Measurements from ENCODE around the gene MTFP1. TPM values are rescaled to one million over a fixed set of nuclear protein-coding genes. Genes with fewer than 3 reads are reported as not detected.

MTFP1 gene
- total and polyA plus RNA-seq, 12 donors, result 10.4 to 36.3 (median 14.5) TPM

DNA sequence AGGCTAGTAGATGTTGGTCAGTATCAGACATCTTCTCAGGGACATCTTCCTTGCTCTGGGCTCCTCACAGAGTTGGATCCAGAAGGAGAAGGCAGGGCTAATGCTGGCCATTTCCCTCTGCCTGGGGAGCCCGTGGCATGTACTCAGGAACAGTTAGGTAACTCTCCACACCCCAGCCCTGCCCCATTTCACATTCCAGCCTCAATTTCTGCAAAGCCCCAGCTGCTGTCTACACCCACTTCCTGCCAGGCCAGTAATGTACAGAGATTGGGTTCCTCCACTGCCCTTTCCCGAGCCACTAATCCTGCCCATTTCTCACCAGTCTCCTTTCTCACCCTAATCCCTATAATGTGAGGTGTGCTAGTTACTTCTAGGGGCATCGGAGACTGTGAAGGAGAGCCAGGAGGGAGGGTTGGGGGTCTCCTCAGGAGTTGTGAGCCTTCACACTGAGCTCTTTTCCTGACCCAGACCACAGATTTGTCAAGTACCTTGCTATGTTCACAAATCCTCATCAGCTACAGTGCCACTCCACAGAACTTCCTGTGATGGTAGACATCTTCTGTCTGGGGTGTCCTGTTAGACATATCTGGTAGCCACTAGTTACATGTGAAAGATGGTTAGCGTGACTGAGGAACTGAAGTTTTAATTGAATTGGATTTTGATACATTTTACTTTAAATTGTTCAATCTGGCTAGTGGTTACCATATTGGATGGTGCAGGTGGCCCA, 47.6 kb downstream of the MTFP1 start:
- 67 to 87% (median 73%) methylated on average over 4 of the region's 4 CpGs for WGBS, 4 donors
- H3K9me3 ChIP-seq (replicated peaks in 1 of 3), result no peaks in the 10 kb centered on the region
- intact Hi-C loops (cut with DNase I), result no loop called here
- no peaks in the 10 kb centered on the region for H3K36me3 ChIP-seq (replicated peaks in 1 of 2)
- H3K4me1 ChIP-seq (replicated peaks in 1 of 2), result no peaks in the 10 kb centered on the region
- no peak overlapping the region for H3K27ac ChIP-seq
- no peak overlapping the region for H3K4me3 ChIP-seq
- H3K27me3 ChIP-seq, result no peaks in the 10 kb centered on the region
- no peak for DNase-seq
- TF ChIP-seq, protein P1, sequence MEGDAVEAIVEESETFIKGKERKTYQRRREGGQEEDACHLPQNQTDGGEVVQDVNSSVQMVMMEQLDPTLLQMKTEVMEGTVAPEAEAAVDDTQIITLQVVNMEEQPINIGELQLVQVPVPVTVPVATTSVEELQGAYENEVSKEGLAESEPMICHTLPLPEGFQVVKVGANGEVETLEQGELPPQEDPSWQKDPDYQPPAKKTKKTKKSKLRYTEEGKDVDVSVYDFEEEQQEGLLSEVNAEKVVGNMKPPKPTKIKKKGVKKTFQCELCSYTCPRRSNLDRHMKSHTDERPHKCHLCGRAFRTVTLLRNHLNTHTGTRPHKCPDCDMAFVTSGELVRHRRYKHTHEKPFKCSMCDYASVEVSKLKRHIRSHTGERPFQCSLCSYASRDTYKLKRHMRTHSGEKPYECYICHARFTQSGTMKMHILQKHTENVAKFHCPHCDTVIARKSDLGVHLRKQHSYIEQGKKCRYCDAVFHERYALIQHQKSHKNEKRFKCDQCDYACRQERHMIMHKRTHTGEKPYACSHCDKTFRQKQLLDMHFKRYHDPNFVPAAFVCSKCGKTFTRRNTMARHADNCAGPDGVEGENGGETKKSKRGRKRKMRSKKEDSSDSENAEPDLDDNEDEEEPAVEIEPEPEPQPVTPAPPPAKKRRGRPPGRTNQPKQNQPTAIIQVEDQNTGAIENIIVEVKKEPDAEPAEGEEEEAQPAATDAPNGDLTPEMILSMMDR (IDR thresholded peaks at IDR 0.05), result no peak
- TF ChIP-seq POLR2A (IDR thresholded peaks at IDR 0.05), result no peak

DNA sequence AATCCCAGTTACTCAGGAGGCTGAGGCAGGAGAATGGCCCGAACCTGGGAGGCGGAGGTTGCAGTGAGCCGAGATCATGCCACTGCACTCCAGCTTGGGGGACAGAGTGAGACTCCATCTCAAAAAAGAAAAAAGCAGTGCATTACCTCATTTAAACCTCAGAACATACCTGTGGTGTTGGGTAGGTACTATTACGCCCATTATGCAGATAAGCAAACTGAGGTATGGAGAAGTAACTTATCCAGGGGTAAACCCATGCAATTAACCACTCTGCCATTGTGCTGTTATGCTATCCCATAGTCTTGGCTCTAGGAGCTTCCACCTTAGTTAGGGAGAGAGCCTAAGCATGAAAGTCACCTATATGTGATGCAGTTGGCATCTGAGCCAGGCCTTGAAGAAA, 48.6 kb downstream of the MTFP1 start:
- no peaks in the 10 kb centered on the region for H3K4me1 ChIP-seq (replicated peaks in 1 of 2)
- H3K27ac ChIP-seq, result no peak overlapping the region
- H3K9me3 ChIP-seq (replicated peaks in 1 of 3), result no peaks in the 10 kb centered on the region
- intact Hi-C loops (cut with DNase I), result no loop called here
- no peak for TF ChIP-seq POLR2A (IDR thresholded peaks at IDR 0.05)
- TF ChIP-seq, protein P1 (IDR thresholded peaks at IDR 0.05), result no peak
- no peaks in the 10 kb centered on the region for H3K36me3 ChIP-seq (replicated peaks in 1 of 2)
- no peak overlapping the region for H3K4me3 ChIP-seq
- WGBS, 4 donors, result 81 to 97% (median 87%) methylated on average over 4 of the region's 4 CpGs
- DNase-seq, result no peak
- no peaks in the 10 kb centered on the region for H3K27me3 ChIP-seq

DNA sequence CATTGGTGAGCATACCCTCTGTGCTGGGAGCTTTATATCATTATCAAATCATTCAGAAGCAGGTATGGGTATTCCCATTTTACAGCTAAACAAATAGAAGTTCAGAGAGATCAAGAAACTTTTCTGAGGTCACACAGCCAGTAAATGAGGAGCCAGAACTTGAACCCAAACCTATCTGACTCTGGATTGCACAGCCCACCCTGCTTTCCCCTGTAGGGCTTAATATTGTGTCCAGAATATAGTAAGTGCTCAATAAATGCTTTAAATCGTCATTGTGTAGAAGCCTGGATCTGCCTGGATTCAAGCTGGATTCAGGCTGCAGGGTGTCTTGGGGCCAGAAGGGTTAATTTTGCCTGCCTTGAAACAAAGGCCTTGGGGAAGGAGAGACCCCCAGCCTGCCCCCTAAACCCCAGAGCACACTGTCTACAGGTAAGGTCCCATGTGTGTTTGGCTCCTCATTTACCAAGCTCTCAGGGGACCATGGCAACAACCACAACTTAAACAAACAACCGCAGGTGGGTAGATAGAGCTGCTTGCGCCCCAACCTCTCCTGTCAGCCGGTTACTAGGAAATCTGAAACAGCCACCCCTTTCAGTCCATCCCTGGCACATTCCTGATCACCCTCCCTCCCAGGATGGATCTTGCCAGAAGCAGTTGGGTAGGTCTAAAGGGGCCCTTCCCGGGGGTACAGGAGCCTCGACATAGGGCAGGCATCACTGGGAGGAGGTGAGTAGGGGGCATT, 49.3 kb downstream of the MTFP1 start:
- Histone ChIP-seq H3K9me3 (replicated peaks in 1 of 3) (no peaks in the 10 kb centered on the region), H3K27ac (no peak overlapping the region), H3K4me1 (replicated peaks in 1 of 2) (no peaks in the 10 kb centered on the region), H3K27me3 (no peaks in the 10 kb centered on the region), H3K36me3 (replicated peaks in 1 of 2) (no peaks in the 10 kb centered on the region), H3K4me3 (no peak overlapping the region)
- TF ChIP-seq, protein P1 (IDR thresholded peaks at IDR 0.05), result no peak
- no peak for TF ChIP-seq POLR2A (IDR thresholded peaks at IDR 0.05)
- 56 to 79% (median 69%) methylated on average over 6 of the region's 6 CpGs for whole genome bisulfite sequencing, 4 donors
- intact Hi-C loops (cut with DNase I), result no loop called here
- DNase-seq, result no peak

Small RNAs within 50 kb of the gene (small RNA-seq; reads per million reads assigned to genes)
- gene AC004832.3 (0 reads per million in 2 donors), gene RNU6-564P (0 reads per million in 2 donors)

Other genes with a start within 250 kb of the MTFP1 start
- 1 to 10 TPM in 6 of 9 donors, under 1 TPM in 3; 0.06 to 9.3 (median 1.5) TPM for gene LIF, start 179.0 kb upstream of the MTFP1 start, total RNA-seq
- 1 to 10 TPM in 2 of 3 donors, under 1 TPM in 1; 0.49 to 2.4 (median 1.4) TPM for gene LIF, start 179.0 kb upstream of the MTFP1 start, polyA plus RNA-seq
- gene OSM, start 158.9 kb upstream of the MTFP1 start, total RNA-seq, result 1 to 10 TPM in 6 of 9 donors, under 1 TPM in 2, not detected in 1; 0.85 to 8.1 (median 1.9) TPM
- 1 to 10 TPM in 1 of 3 donors, under 1 TPM in 2; 0.44 to 1.6 (median 0.56) TPM for gene OSM, start 158.9 kb upstream of the MTFP1 start, polyA plus RNA-seq
- 10 to 100 TPM in 6 of 9 donors, 1 to 10 TPM in 3; 5.5 to 20.1 (median 15.0) TPM for gene CASTOR1, start 136.3 kb upstream of the MTFP1 start, total RNA-seq
- gene CASTOR1, start 136.3 kb upstream of the MTFP1 start, polyA plus RNA-seq, result 10 to 100 TPM in 2 of 3 donors, 1 to 10 TPM in 1; 2.4 to 18.3 (median 15.1) TPM
- gene TBC1D10A, start 98.8 kb upstream of the MTFP1 start, total RNA-seq, result 10 to 100 TPM; 22.0 to 55.0 (median 31.4) TPM
- gene TBC1D10A, start 98.8 kb upstream of the MTFP1 start, polyA plus RNA-seq, result 10 to 100 TPM; 11.7 to 23.2 (median 14.2) TPM
- gene SF3A1, start 68.9 kb upstream of the MTFP1 start, total RNA-seq, result 100 to 1,000 TPM in 6 of 9 donors, 10 to 100 TPM in 3; 26.8 to 212 (median 141) TPM
- 10 to 100 TPM; 15.7 to 69.6 (median 24.1) TPM for gene SF3A1, start 68.9 kb upstream of the MTFP1 start, polyA plus RNA-seq
- 1 to 10 TPM in 8 of 9 donors, under 1 TPM in 1; 0.48 to 9.9 (median 2.7) TPM for gene CCDC157, start 68.8 kb upstream of the MTFP1 start, total RNA-seq
- 1 to 10 TPM in 2 of 3 donors, under 1 TPM in 1; 0.75 to 5.3 (median 3.7) TPM for gene CCDC157, start 68.8 kb upstream of the MTFP1 start, polyA plus RNA-seq
- 10 to 100 TPM in 5 of 9 donors, 1 to 10 TPM in 4; 7.7 to 20.1 (median 10.1) TPM for gene RNF215, start 38.4 kb upstream of the MTFP1 start, total RNA-seq
- gene RNF215, start 38.4 kb upstream of the MTFP1 start, polyA plus RNA-seq, result 10 to 100 TPM in 2 of 3 donors, 1 to 10 TPM in 1; 2.0 to 17.4 (median 17.1) TPM
- 1 to 10 TPM in 8 of 9 donors, under 1 TPM in 1; 0.78 to 7.7 (median 4.9) TPM for gene SEC14L2, start 28.8 kb upstream of the MTFP1 start, total RNA-seq
- 1 to 10 TPM in 2 of 3 donors, under 1 TPM in 1; 0.99 to 3.1 (median 2.1) TPM for gene SEC14L2, start 28.8 kb upstream of the MTFP1 start, polyA plus RNA-seq
- under 1 TPM in 1 of 9 donors, not detected in 8; 0.27 TPM for gene SEC14L3, start 46.2 kb downstream of the MTFP1 start, total RNA-seq
- gene SEC14L3, start 46.2 kb downstream of the MTFP1 start, polyA plus RNA-seq, result not detected
- 1 to 10 TPM in 6 of 9 donors, under 1 TPM in 3; 0.17 to 2.6 (median 1.1) TPM for gene SEC14L4, start 79.9 kb downstream of the MTFP1 start, total RNA-seq
- under 1 TPM; 0.29 to 0.64 (median 0.47) TPM for gene SEC14L4, start 79.9 kb downstream of the MTFP1 start, polyA plus RNA-seq
- gene SEC14L6, start 121.0 kb downstream of the MTFP1 start, total RNA-seq, result 1 to 10 TPM in 5 of 9 donors, under 1 TPM in 3, not detected in 1; 0.19 to 4.3 (median 1.3) TPM
- gene SEC14L6, start 121.0 kb downstream of the MTFP1 start, polyA plus RNA-seq, result 1 to 10 TPM in 1 of 3 donors, under 1 TPM in 2; 0.32 to 1.5 (median 0.74) TPM
- gene GAL3ST1, start 148.9 kb downstream of the MTFP1 start, total RNA-seq, result under 1 TPM in 2 of 9 donors, not detected in 7; 0.31 to 0.33 TPM
- gene GAL3ST1, start 148.9 kb downstream of the MTFP1 start, polyA plus RNA-seq, result under 1 TPM in 2 of 3 donors, not detected in 1; 0.57 to 0.72 TPM
- gene PES1, start 166.1 kb downstream of the MTFP1 start, total RNA-seq, result 100 to 1,000 TPM in 1 of 9 donors, 10 to 100 TPM in 8; 46.0 to 105 (median 60.1) TPM
- gene PES1, start 166.1 kb downstream of the MTFP1 start, polyA plus RNA-seq, result 100 to 1,000 TPM in 1 of 3 donors, 10 to 100 TPM in 2; 63.6 to 117 (median 68.5) TPM
- 100 to 1,000 TPM in 1 of 9 donors, 10 to 100 TPM in 8; 24.0 to 108 (median 60.7) TPM for gene TCN2, start 181.4 kb downstream of the MTFP1 start, total RNA-seq
- gene TCN2, start 181.4 kb downstream of the MTFP1 start, polyA plus RNA-seq, result 10 to 100 TPM; 12.8 to 21.9 (median 17.8) TPM
- 1 to 10 TPM in 8 of 9 donors, under 1 TPM in 1; 0.60 to 7.0 (median 3.8) TPM for gene SLC35E4, start 210.0 kb downstream of the MTFP1 start, total RNA-seq
- gene SLC35E4, start 210.0 kb downstream of the MTFP1 start, polyA plus RNA-seq, result 1 to 10 TPM; 1.3 to 2.0 (median 2.0) TPM
- gene DUSP18, start 242.1 kb downstream of the MTFP1 start, total RNA-seq, result 1 to 10 TPM; 3.9 to 8.9 (median 6.2) TPM
- 1 to 10 TPM; 1.4 to 5.0 (median 3.8) TPM for gene DUSP18, start 242.1 kb downstream of the MTFP1 start, polyA plus RNA-seq

Measured in adrenal gland (tissue), 12 donors.